Esophagus muscularis mucosa (tissue), 4 donors: ENCODE results near the gene BGN. TPM values are rescaled to one million over a fixed set of nuclear protein-coding genes. Genes with fewer than 3 reads are reported as not detected.

Experiments
- DNase-seq: peaks from one replicate; pipeline ENCODE4 v3.0.0-alpha.2; 2017; ENCODE audit errors: extremely low spot score
- H3K27ac ChIP-seq, 4 donors: fragments of 200-600 bp; sonication (generic); replicated peaks in 1 of 4; 1 replicate in 3 of 4; 2 replicates in 1 of 4; pipeline ENCODE4 v1.5.1; 2016 to 2019; ENCODE audit warnings: mild to moderate bottlenecking in 1 of 4
- H3K27me3 ChIP-seq, 4 donors: fragments of 200-600 bp; sonication (generic); one replicate each; pipeline versions ENCODE4 v1.5.1 to v1.6.0; 2016 to 2019
- H3K36me3 ChIP-seq, 4 donors: fragments of 200-600 bp; sonication (generic); one replicate each; pipeline ENCODE4 v1.5.1; 2016 to 2019
- H3K4me1 ChIP-seq, 4 donors: fragments of 200-600 bp; sonication (generic); one replicate each; pipeline ENCODE4 v1.5.1; 2016 to 2019
- H3K4me3 ChIP-seq, 4 donors: fragments of 200-600 bp; sonication (generic); 1 replicate in 2 of 4; 2 replicates in 2 of 4; pipeline ENCODE4 v1.5.1; 2016 to 2019; ENCODE audit warnings: mild to moderate bottlenecking in 4 of 4, moderate library complexity in 1 of 4
- H3K9me3 ChIP-seq, 4 donors: fragments of 200-600 bp; sonication (generic); 1 replicate in 3 of 4; 2 replicates in 1 of 4; pipeline ENCODE4 v1.5.1; 2016 to 2019
- CTCF ChIP-seq, 3 experiments: fragments of 200-600 bp in 2 of 3; fragments of 450-650 bp in 1 of 3; sonication (generic) in 2 of 3; IDR thresholded peaks; one replicate each; pipeline ENCODE4 v1.5.1; 2017 to 2019; ENCODE audit warnings: antibody characterized with exemption in 3 of 3, mild to moderate bottlenecking in 2 of 3, moderate library complexity in 1 of 3
- EP300 ChIP-seq: sonication (generic); formaldehyde crosslinking; IDR thresholded peaks from one replicate; pipeline ENCODE4 v1.6.1; 2017; ENCODE audit warnings: antibody characterized with exemption
- POLR2A ChIP-seq: fragments of 450-650 bp; IDR thresholded peaks from one replicate; pipeline ENCODE4 v1.6.1; 2017; ENCODE audit warnings: antibody characterized with exemption, moderate library complexity, mild to moderate bottlenecking, low read depth
- POLR2AphosphoS5 ChIP-seq, 2 donors: sonication (generic); formaldehyde crosslinking; IDR thresholded peaks; one replicate each; pipeline ENCODE4 v1.6.1; 2017; ENCODE audit warnings: antibody characterized with exemption in 2 of 2
- WGBS: methylation state at CpG from one replicate; pipeline ENCODE4 v1.1.5; 2018; 5-methylcytosine and 5-hydroxymethylcytosine counted together
- intact Hi-C: fragments of 100-400 bp; cut with DNase I; formaldehyde crosslinking; loops from one replicate; pipeline ENCODE4 v1.15.1; 2023
- total RNA-seq, 4 donors: library from RNA; depleted of rRNA; stranded (reverse); fragments of >200 nt; gene quantifications; one replicate each; pipeline versions ENCODE4 v1.1.0 to v1.2.1, GENCODE V29; 2016

BGN gene
- total RNA-seq, 4 donors from 2014 or later, result 16.6 to 77.8 (median 21.5) TPM

- WGBS, result 89% methylated on average over 9 of the region's 9 CpGs
- intact Hi-C loops, result no loop called here
- no peak overlapping the region for H3K27ac ChIP-seq
These were observed 6.0 kb downstream of the BGN start for GRCh38 chrX:153500676-153501280.

DNA sequence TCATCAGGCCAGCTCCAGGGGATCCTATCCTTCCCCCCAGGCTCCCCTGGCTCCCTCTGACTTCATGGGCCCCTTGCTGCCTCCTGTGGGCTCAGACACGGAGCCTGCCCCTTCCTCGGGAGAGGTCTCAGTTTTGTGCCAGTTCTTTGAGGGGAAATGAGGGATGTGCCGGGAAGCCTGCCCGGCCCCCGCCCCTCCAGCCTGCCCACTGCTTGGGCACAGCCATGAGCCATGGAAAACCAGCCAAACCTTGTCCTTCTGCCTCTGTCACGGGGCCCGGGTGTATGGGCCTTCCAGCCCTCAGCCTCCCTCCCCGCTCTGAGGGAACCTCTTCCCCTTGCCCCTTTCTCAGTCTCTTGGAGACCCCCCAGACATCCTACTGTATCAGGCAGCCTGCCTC, 6.8 kb downstream of the BGN start:
- TF ChIP-seq EP300 (no peak), POLR2A (no peak), CTCF (IDR thresholded peaks at IDR 0.05) (no peak), POLR2AphosphoS5 (IDR thresholded peaks at IDR 0.05) (no peak)
- intact Hi-C loops, result no loop called here
- H3K4me3 ChIP-seq, result no peak overlapping the region

More at GRCh38 chrX:153500676-153501280, 6.0 kb downstream of the BGN start:
- Histone ChIP-seq H3K4me1 (peaks cover 0 to 6% (median under 1%) of the 10 kb centered on the region in 4 donors), H3K36me3 (no peaks in the 10 kb centered on the region), H3K27me3 (no peaks in the 10 kb centered on the region), H3K4me3 (no peak overlapping the region), H3K9me3 (no peaks in the 10 kb centered on the region)
- TF ChIP-seq CTCF (IDR thresholded peaks at IDR 0.05), result no peak
- DNase-seq, result no peak

DNA sequence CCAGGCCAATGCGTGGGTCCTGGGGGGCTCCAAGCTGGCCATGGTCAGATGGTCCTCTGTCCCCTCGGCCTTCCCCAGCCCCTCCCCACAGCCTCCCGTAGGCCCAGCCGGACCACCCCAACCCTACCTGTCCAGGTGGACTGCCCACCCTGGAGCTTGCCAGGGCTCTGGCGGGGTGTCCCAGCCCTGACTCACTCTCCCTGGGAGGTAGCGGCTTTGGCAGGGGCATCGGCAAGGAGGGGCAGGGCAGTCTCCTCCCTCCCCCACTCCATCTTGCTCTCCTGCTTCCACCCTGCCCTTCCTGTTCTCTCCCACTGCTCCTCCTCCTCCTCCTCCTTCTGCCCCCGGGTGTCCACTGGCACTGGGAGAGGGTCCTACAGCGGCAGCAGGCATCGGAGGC, 7.4 kb downstream of the BGN start:
- Histone ChIP-seq H3K27ac (no peak overlapping the region), H3K4me3 (no peak overlapping the region), H3K4me1 (peaks cover 0 to 1% (median under 1%) of the 10 kb centered on the region in 4 donors), H3K36me3 (no peaks in the 10 kb centered on the region), H3K9me3 (no peaks in the 10 kb centered on the region), H3K27me3 (no peaks in the 10 kb centered on the region)
- 84% methylated on average over 8 of the region's 10 CpGs for WGBS
- intact Hi-C loops, result no loop called here
- DNase-seq, result no peak
- no peak for TF ChIP-seq CTCF (IDR thresholded peaks at IDR 0.05)
- TF ChIP-seq EP300, result no peak
- TF ChIP-seq POLR2AphosphoS5 (IDR thresholded peaks at IDR 0.05), result no peak

More for the DNA sequence above, 6.8 kb downstream of the BGN start:
- no peak overlapping the region for H3K27ac ChIP-seq
- H3K9me3 ChIP-seq, result no peaks in the 10 kb centered on the region
- 87% methylated on average over 3 of the region's 8 CpGs for WGBS
- H3K36me3 ChIP-seq, result no peaks in the 10 kb centered on the region
- no peak for DNase-seq
- H3K27me3 ChIP-seq, result no peaks in the 10 kb centered on the region
- no peaks in the 10 kb centered on the region for H3K4me1 ChIP-seq

GRCh38 chrX:153502796-153503195, 8.0 kb downstream of the BGN start:
- H3K9me3 ChIP-seq, result no peaks in the 10 kb centered on the region
- TF ChIP-seq EP300 (no peak), CTCF (IDR thresholded peaks at IDR 0.05) (no peak), POLR2A (no peak), POLR2AphosphoS5 (IDR thresholded peaks at IDR 0.05) (no peak)
- H3K27me3 ChIP-seq, result no peaks in the 10 kb centered on the region
- no peak overlapping the region for H3K4me3 ChIP-seq
- no peak overlapping the region for H3K27ac ChIP-seq
- no peaks in the 10 kb centered on the region for H3K36me3 ChIP-seq
- H3K4me1 ChIP-seq, result peaks cover 0 to 8% (median 7%) of the 10 kb centered on the region in 4 donors
- 87% methylated on average over 4 of the region's 14 CpGs for WGBS
- intact Hi-C loops, result no loop called here
- no peak for DNase-seq

- no peak overlapping the region for H3K27ac ChIP-seq
- WGBS, result 90% methylated on average over 20 of the region's 26 CpGs
These were observed 9.8 kb downstream of the BGN start for GRCh38 chrX:153504445-153505016.

More at GRCh38 chrX:153504445-153505016, 9.8 kb downstream of the BGN start:
- Histone ChIP-seq H3K4me3 (no peak overlapping the region), H3K36me3 (no peaks in the 10 kb centered on the region), H3K27me3 (no peaks in the 10 kb centered on the region), H3K4me1 (peaks cover 0 to 9% (median 8%) of the 10 kb centered on the region in 4 donors), H3K9me3 (no peaks in the 10 kb centered on the region)
- DNase-seq, result no peak
- no peak for TF ChIP-seq POLR2AphosphoS5 (IDR thresholded peaks at IDR 0.05)
- no peak for TF ChIP-seq EP300
- no peak for TF ChIP-seq CTCF (IDR thresholded peaks at IDR 0.05)
- TF ChIP-seq POLR2A, result no peak
- intact Hi-C loops, result loop anchor here (5.0 kb wide), 1 partner anchor 472 kb away; no protein-coding TSS in a partner anchor
